H4 (cell line): ENCODE results near the gene MRM1. TPM values are rescaled to one million over a fixed set of nuclear protein-coding genes. Genes with fewer than 3 reads are reported as not detected.

Experiments used
- DNase-seq: peaks from one replicate; pipeline ENCODE4 v3.0.0-alpha.2; 2015; ENCODE audit warnings: low spot score
- total RNA-seq: library from RNA; depleted of rRNA; stranded (reverse); fragments of >200 nt; shearing (Covaris generic); gene quantifications from 2 replicates; pipeline ENCODE4 v1.2.3, GENCODE V29; 2014

Gene MRM1
- total RNA-seq, 1 experiment from 2014 or later, result 3.4 TPM

DNA sequence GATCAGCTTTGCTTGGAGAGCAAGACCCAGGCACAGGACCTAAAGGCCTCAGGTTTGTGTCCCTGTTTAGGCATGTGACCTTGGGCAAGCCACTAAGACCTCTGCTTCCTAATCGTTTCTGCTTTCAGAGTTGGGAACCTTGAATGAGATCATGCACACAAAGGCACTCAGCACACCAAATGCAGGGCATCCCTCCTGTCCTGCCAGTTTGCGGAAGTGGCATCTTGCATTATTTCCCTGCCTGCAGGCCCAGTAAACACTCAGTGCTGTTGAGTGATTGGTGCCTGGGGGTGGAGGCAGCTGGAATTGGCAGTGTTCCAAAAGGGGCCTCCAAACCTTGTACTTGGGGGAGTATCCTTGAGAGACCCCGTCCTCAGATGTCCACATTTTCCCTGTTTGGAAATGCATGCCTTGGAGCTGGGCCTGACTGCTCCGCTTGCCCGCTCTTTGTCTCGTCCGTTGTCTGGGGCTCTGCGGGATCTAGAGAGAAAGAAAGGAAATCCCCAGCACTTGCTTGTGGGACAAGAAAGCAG lies 28.7 kb downstream of the MRM1 start:
- DNase-seq, result no peak

DNA sequence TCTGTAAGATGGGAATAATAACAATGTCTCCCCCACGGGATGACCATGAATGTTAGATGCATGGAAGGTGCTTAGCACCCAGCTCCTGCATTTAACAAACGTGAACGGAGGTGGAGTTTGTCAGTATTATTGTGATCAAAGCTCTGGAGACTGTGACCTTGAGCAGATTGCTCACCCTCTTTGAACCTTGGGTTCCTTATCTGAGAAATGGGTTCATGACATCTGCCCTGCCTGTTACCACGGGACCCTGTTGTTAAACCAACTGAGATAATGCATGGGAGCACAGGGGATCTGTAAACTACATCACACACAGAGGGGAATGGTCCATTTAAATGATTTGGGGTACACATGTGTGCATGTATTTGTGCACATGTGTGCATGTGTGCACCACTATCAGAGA lies 29.6 kb downstream of the MRM1 start:
- DNase-seq, result no peak

DNA sequence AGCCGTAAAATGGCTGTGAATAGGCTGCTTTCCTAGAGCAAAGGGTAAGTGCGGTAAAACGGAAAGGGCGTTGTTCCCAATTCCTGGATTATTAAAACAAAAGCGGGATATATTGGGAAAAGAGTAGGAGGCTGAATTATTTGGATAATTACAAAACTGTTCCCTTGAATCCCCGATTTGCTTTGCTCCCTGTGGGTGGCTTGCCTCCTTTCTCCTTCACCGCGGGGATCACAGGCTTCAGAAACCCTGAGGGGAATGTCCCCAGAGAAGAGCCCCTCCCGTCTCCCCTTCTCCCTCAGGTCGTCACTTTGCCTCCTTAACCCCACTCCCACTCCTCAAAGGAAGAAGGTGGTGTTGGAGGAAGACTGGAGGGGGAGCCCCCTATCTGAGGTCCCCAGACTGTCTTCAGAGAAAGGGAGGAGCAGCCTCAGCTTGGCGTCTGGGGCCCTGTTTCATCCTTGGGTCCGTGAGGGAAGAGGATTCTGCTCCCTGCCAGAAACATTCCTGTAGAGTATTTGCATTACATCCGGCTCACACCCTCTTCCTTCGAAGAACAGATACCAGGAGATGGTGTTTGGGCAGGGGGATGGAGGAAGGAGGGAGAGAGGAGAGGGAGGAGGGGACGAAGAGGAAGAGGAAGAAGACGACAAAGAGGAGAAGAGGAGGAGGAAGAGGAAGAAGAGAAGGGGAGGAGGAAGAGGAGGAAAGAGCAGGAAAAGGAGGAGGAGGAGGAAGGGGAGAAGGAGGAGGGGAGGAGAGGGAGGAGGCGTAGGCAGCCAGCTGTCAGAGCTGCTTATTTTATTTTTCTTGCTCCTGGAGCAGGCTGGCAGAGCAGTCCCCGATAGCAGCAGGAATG lies 31.8 kb downstream of the MRM1 start:
- no peak for DNase-seq

DNA sequence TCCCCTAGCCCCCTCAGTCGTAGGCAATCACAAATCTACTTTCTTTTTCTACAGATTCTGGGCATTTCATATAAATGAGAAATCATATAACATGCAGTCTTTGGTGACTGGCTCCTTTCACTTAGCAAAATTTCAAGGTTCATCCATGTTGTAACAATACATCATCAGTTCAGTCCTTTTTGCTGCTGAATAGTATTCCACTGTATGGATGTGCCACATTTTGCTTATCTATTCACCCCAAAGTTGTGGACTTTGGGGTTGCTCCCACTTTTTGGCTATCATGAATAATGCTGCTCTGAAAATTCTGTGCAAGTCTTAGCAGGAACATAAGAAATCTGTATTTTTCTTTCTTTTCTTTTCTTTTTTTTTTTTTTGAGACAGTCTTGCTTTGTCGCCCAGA lies 39.0 kb downstream of the MRM1 start:
- DNase-seq, result no peak

DNA sequence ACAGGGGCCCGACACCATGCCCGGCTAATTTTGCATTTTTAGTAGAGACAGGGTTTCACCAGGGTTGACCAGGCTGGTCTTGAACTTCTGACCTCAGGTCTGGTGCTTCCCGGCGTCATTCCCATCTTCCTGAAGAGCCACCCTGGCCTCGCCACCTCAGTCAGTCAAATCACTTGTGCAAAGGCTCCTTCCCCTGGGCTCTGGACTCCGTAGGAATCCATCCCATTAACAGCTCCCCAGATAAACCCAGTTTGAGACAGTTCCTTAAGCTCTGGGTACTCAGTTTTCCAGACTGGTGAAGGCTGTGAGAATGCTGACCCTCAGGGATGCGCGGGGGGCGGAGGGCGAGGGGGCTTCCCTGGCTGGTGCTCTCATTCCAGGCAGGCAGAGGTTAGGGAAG lies 39.5 kb downstream of the MRM1 start:
- no peak for DNase-seq

DNA sequence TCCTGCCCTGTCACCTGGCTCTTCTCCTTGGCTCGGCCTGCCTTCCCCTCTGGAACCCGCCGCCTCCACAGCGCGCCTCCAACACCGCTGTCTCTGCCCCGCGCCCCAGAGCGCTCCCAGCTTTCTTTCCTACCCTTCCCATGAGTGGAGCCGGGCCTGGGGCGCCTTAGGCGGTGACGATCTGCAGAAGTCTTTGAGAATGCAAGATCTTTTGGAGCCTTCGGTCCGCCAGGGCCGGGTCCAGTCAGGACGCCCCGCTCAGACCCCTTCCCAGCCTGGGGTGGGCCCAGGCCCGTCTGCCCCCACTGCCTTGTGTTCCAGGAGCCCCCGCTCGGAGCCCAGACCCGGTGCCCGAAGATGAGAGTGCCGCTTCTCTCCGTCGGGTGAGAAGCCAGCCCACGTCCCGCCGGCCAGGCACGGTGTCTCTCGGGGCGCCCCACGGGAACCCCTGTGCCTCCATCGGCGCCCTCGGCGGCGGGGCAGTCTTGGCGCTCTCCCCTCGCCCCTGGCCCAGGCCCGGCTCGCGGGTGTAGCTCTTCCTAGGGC lies 40.0 kb downstream of the MRM1 start:
- no peak for DNase-seq

DNA sequence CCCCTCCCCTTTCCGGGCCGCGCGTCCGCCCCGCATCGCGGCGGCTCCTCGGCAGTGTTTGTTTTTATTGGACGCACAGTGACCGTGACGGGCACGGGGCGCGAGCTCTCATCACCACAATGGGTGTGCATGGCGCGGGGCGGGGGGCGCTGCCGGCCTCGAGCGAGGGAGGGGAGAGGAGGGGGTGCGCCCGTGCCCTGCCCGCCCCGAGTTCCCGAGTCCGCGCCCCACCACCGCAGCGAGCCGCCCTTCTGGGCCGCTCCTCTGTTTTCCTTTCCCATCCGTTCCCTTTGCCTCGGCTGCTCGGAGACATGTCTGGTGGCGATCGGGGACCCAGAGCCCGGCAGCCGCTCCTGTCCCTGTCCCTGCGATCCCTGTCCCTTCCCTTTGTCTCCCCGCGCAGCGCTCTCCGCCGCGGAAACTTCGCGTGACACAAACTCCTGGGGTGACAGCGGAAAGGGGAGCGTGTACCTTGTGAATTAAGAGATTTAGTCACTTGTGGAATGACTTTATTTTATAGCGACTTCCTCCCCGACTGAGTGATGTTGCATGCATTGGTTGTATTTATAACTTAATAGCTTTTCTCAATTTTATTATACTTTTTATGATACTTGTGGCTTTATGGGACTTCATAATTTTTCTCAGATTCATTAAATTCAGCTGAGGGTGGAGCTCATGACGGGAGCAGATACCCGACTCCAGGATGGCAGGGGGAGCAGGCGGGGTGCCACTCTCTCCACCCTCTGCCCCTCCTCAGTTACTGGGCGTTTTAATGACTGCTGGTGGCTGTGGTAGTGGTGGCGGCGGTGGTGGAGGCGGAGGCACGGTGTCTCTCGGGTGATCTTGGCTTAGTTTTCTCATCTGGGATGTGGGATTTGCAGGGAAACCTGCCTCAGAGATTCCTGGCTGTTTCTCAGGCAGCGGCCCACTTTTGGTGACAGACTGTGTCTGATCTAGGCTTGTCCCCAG lies 40.8 kb downstream of the MRM1 start:
- DNase-seq, result no peak

DNA sequence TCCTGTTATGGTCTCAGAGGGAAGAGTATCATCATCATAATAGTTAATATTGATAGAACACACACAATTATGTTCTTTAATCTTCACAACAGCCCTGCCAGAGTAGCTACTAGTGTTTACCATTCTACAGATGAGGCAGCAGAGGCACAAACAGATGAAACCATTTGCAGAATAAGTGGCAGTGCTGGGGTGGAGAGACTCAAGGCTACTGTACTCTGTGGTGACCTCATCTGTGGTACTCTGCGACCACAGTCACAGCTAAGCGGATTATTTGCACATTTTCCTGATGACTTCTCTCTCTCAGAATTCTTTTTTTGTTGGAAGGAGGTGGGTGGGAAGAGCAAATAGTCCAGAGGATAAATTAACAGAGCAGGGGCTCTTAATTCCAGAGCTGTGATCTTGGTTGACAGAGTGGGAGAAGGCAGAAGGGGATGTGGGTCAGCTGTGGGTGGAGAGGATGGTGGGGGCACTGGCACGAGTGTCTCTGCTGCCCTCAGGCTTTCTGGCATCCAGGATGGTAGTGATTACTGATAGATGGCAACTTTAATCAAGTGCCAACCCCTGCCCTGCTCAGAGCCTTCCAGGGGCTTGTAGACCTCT lies 41.8 kb downstream of the MRM1 start:
- DNase-seq, result no peak

DNA sequence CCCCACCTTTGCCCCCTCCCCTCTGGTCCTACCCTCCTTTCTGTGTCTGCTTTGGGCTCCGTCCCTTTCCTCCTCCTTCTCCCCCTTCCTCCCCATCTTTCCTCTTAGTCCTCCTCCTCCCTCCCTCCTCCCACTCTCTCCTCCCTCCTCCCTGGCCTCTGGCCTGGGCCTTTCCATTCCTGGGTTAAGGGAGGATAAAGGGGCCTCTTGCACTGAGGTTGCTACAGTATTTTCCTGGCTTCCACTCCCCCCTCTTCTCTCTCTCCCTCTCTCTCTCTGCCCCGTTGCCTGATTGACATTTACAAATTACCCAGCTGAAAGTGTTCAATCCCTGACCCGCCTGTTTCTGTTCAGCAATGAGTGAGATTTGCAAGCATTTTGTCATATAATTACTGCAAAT lies 44.0 kb downstream of the MRM1 start:
- no peak for DNase-seq

DNA sequence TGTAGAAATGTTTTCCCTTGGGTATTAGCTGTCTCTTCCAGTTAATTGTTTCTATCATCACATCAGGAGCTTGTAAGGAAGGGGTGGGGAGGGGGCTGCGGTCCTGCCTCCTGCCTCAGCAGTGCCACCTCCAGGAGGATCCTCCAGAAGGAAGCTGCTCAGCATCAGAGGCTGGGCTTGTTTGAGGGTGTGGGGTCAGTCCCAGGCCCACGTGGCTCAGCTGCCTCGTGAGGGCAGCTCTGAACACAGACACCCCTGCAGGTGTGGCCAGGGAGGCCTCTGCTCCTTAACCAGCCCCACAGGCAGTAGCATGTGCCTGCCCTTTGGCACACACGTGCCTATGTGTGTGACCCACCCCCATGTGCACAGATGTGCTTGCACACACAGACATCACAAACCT lies 46.3 kb downstream of the MRM1 start:
- no peak for DNase-seq

DNA sequence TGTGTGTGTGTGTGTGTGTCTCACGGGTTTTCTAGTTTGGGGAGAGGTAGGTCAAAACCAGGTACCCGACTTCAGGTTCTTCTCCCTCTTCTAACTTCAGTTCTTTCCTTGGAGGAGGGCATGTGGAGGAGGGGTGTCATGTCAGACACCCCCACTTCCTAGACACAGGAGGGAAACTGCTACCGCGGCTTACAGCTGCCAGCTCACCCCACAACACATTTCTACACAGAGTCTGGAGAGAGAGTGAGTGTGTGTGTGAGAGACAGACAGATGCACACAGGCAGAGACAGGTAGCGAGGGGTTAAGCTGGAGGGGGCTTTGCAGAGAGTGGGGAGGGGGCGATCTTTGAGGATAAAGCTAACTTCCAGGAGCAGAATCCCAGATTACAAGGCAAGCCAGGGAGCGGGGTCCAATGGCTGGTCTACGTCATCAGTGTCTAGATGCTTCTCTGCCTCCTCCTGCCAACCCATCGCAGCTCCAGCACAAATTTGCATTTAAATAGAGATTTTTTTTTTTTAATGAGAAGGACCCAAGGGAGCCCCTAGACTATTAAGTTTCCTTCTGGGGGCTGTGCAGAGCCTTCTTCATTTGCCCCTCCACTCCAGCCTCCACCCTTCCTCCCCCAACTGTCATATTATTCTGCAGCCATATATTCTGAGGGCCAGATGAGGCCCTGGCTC lies 48.9 kb downstream of the MRM1 start:
- DNase-seq, result no peak

DNA sequence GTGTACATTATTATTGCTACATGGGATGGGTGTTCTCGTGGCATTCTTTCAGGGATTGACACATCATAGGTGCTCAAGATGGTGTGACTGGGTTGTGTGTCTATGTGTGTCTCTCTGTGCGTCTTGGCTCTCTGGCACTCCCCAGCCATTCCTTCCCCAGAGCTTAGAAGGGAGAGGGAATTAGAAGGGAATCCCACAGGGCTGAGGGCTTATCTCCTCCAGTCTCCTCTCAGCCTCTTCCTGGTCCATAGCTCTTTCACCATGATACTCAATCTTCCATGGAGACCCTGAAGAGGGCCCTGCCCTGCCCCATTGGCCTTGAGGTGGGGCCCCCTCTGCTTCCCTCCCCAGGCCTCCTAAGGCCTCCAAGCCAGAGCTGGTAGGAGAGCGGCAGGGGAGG lies 52.0 kb downstream of the MRM1 start:
- no peak for DNase-seq

DNA sequence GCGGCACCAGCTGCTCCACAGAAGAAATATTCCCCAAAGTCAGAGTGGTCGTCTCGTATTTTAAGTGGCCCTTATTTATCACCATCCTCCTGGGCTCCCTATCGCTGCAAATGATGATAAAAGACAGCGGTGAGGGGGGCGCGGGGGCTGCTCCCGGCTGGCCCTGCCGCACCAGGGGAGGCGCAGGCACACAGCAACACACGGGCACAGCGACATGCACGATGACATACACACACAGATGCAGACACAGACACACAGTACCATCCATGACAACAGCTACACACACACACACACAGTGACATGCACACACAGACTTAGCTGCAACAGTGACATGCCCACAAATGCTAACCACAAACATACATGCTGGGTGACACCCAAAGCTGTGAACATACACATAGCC lies 52.5 kb downstream of the MRM1 start:
- no peak for DNase-seq

DNA sequence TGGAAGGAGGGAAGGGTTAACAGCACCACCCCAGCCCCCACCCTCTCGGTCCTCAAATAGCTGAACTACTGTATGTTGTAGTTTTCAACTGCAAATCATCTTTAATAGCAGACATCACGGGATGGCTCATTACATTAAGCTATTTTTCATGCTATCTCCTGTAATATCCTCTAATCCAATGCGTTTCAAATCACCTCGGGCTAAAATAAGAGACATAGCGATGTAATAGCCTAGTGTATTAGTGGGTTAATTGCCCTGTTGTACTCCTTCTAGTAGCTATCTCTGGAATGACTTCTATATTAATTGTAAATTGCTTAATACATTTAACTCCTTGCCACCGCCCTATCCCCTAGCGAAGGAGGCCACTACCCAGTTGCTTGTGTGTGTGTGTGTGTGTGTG lies 54.3 kb downstream of the MRM1 start:
- DNase-seq, result no peak

DNA sequence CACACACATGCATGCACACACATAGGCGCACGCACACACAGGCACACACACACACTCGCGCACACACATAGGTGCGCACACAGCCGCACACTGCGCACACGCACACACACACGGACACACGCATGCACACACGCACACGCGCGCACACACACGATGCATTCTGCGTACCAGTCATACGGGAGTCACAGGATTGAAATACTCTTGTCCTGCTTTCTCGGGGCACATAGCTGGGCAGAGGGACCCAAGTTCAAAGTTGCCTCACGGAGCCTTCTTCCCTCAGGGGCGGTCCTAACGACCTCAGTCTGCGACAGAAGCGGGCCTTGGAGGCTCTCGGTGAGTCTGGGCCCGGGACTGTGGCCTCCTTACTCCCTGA lies 56.0 kb downstream of the MRM1 start:
- no peak for DNase-seq

DNA sequence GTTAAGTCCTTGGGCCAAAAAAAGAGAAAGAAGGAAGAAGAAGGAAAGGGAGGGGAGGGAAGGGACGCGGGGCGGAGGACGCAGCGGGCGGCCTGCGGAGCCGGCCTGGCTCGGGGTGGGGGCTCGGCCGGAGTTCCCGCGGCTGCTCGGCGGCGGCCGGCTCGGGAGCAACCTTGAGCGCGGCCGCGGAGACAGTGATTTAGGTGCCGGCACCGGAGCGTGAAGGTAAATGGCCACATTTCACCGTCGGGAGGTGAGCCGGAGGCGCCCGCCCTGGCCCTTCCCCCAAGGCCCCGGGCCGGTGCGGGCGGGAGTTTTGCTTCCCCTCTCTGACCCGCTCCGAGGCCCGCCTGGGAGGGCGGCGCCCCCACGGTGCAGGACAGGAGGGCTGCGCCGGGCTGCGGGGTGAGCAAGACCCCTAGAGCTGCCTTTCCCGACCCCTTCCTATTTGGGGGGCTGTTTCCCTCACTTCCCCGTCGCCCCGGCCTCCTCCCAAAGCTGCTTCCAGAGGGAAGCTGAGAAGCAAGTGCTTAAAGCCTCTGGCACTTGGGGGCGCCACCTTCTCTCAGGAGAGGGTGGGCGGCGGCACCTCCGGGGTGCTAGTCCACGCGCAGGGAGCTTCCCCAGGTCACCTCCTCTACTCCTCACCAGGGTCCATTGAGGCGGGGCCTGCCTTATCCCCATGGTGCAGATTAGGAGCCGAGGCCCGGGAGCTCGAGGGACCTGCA lies 56.5 kb downstream of the MRM1 start:
- DNase-seq, result no peak
